K562 (cell line): ENCODE results near the gene PIK3CB. TPM values are rescaled to one million over a fixed set of nuclear protein-coding genes. Genes with fewer than 3 reads are reported as not detected.

Experiments
- ATAC-seq: fragments of 200-7000 bp; cut with Tn5 transposase; 3 replicates; pipeline ENCODE4 v1.9.1; 2020; ENCODE audit warnings: moderate library complexity
- BruUV-seq: library from RNA; stranded (reverse); fragments of 400-500 nt; replicated peaks from 2 replicates; lab custom pipeline; 2021; lab: Mats Ljungman, UMichigan
- CTCF ChIA-PET: fragments of 300-600 bp; formaldehyde crosslinking; extraction: SDS; loops from one replicate; lab custom pipeline; 2021; ENCODE audit warnings: low intra/inter-chr PET ratio; lab: Yijun Ruan, JAX
- POLR2A ChIA-PET: fragments of 300-600, 350-650 bp; sonication (Branson Sonifier 250); formaldehyde crosslinking; extraction: SDS; loops from one replicate; lab custom pipeline; 2021; ENCODE audit warnings: antibody characterized with exemption, inconsistent platforms; lab: Yijun Ruan, JAX
- DNase-seq, 4 experiments: peaks; one replicate each; pipeline versions ENCODE4 v3.0.0 to v3.0.0-alpha.2; 2011 to 2018; ENCODE audit warnings: low spot score in 3 of 4, mixed read lengths in 3 of 4; ENCODE audit errors: extremely low read depth in 1 of 4
- FAIRE-seq: peaks from 2 replicates; lab custom pipeline; 2011; peaks lifted over from hg19 to GRCh38; lab: Jason Lieb, UNC
- H2AFZ ChIP-seq: 2 replicates; pipeline ENCODE4 v1.6.0; 2011; ENCODE audit warnings: low read depth, low read length, control low read depth, inconsistent platforms
- H3K27ac ChIP-seq: fragments of 200-600 bp; 3 replicates; pipeline ENCODE4 v1.8.0; 2011; ENCODE audit warnings: low read depth, mild to moderate bottlenecking, control low read depth, inconsistent platforms, low read length, moderate library complexity, mixed read lengths; ENCODE audit errors: extremely low read depth
- H3K27me3 ChIP-seq, 2 experiments: fragments of 300-600 bp in 1 of 2; 2 replicates in 1 of 2; 3 replicates in 1 of 2; pipeline versions ENCODE4 v1.6.0 to v1.8.0; 2011; ENCODE audit warnings: inconsistent platforms in 2 of 2, low read length in 2 of 2, mild to moderate bottlenecking in 1 of 2, mixed read lengths in 1 of 2, moderate library complexity in 1 of 2; ENCODE audit not compliant: control insufficient read depth in 2 of 2, insufficient read depth in 2 of 2
- H3K36me3 ChIP-seq: fragments of 300-600 bp; 3 replicates; pipeline ENCODE4 v1.8.0; 2011; ENCODE audit warnings: mild to moderate bottlenecking, low read length, inconsistent platforms; ENCODE audit not compliant: control insufficient read depth, insufficient read depth
- H3K4me1 ChIP-seq, 2 experiments: fragments of 200-600 bp in 1 of 2; replicated peaks in 1 of 2; 2 replicates in 1 of 2; 3 replicates in 1 of 2; pipeline versions ENCODE4 v1.5.1 to v1.8.0; 2011; ENCODE audit warnings: inconsistent platforms in 2 of 2, low read length in 2 of 2, mild to moderate bottlenecking in 1 of 2, mixed read lengths in 1 of 2, moderate library complexity in 1 of 2; ENCODE audit not compliant: control insufficient read depth in 2 of 2, insufficient read depth in 2 of 2
- H3K4me2 ChIP-seq: 2 replicates; pipeline ENCODE4 v1.6.1; 2011; ENCODE audit warnings: low read length, control low read depth, inconsistent platforms, mixed read lengths; ENCODE audit not compliant: insufficient read depth
- H3K4me3 ChIP-seq: fragments of 200-600 bp; sonication (generic), shearing (Covaris generic); 2 replicates; pipeline ENCODE4 v1.5.1; 2016; ENCODE audit warnings: control low read depth, inconsistent platforms
- H3K79me2 ChIP-seq: fragments of 200-600 bp; 3 replicates; pipeline ENCODE4 v1.8.0; 2011; ENCODE audit warnings: low read length, inconsistent platforms; ENCODE audit not compliant: control insufficient read depth, insufficient read depth
- H3K9ac ChIP-seq, 2 experiments: 2 replicates each; pipeline versions ENCODE4 v1.6.0 to v1.6.1; 2011; ENCODE audit warnings: low read depth in 2 of 2, low read length in 2 of 2, control low read depth in 1 of 2, inconsistent platforms in 1 of 2, mild to moderate bottlenecking in 1 of 2, mixed read lengths in 1 of 2; ENCODE audit not compliant: insufficient read depth in 1 of 2
- H3K9me1 ChIP-seq: one replicate; pipeline ENCODE4 v1.6.0; 2011; ENCODE audit warnings: inconsistent platforms, mild to moderate bottlenecking, low read length, moderate library complexity; ENCODE audit not compliant: control insufficient read depth, insufficient read depth
- H3K9me3 ChIP-seq: replicated peaks from 2 replicates; pipeline ENCODE4 v1.5.1; 2011; ENCODE audit warnings: low read depth, low read length, inconsistent platforms; ENCODE audit not compliant: control insufficient read depth, insufficient read depth
- H4K20me1 ChIP-seq: replicated peaks from 2 replicates; pipeline ENCODE4 v1.6.1; 2011; ENCODE audit warnings: low read length, inconsistent platforms, mixed read lengths; ENCODE audit not compliant: control insufficient read depth, insufficient read depth
- CBX1 ChIP-seq: sonication (generic); IDR thresholded peaks from 2 replicates; pipeline ENCODE4 v1.6.1; 2016; ENCODE audit warnings: antibody characterized with exemption, low read depth, mild to moderate bottlenecking
- ETV1 ChIP-seq: fragments of 450-650 bp; conservative IDR thresholded peaks from 2 replicates; pipeline ENCODE4 v1.6.1; 2016; ENCODE audit warnings: missing genetic modification characterization, control low read depth, low read depth, missing compliant biosample characterization
- HNRNPK ChIP-seq: fragments of 200-400 bp; formaldehyde crosslinking; IDR thresholded peaks from one replicate; pipeline ENCODE4 v1.6.1; 2018; ENCODE audit warnings: mild to moderate bottlenecking, low read depth, low read length; ENCODE audit not compliant: poor library complexity, severe bottlenecking
- HNRNPUL1 ChIP-seq: fragments of 200-400 bp; formaldehyde crosslinking; IDR thresholded peaks from 2 replicates; pipeline ENCODE4 v1.6.1; 2017; ENCODE audit warnings: low read length
- NBN ChIP-seq: fragments of 450-650 bp; IDR thresholded peaks from 2 replicates; pipeline ENCODE4 v1.6.1; 2016; ENCODE audit warnings: low read depth, mild to moderate bottlenecking
- NR2C1 ChIP-seq, 2 experiments: fragments of 450-650 bp; IDR thresholded peaks; 2 replicates each; pipeline ENCODE4 v1.6.1; 2017; ENCODE audit warnings: mild to moderate bottlenecking in 2 of 2, antibody characterized with exemption in 1 of 2, inconsistent platforms in 1 of 2, missing compliant biosample characterization in 1 of 2, missing genetic modification characterization in 1 of 2
- RBM34 ChIP-seq: fragments of 200-400 bp; formaldehyde crosslinking; IDR thresholded peaks from 2 replicates; pipeline ENCODE4 v1.6.1; 2018; ENCODE audit warnings: low read length, borderline replicate concordance; ENCODE audit not compliant: insufficient read depth
- SMAD3 ChIP-seq: fragments of 450-650 bp; formaldehyde crosslinking; conservative IDR thresholded peaks from 2 replicates; pipeline ENCODE4 v1.4.0; 2020; ENCODE audit warnings: mild to moderate bottlenecking
- TCF3 ChIP-seq: sonication (generic); formaldehyde crosslinking; IDR thresholded peaks from 2 replicates; pipeline ENCODE4 v1.4.0; 2020; ENCODE audit warnings: mild to moderate bottlenecking, missing genetic modification reagents
- ZNF584 ChIP-seq: fragments of 200-800 bp; sonication (Bioruptor generic); IDR thresholded peaks from 2 replicates; pipeline ENCODE4 v1.6.1; 2016; ENCODE audit warnings: low read depth, mild to moderate bottlenecking, missing genetic modification characterization, missing compliant biosample characterization
- WGBS: fragments of 100-300 bp; shearing (Covaris generic); methylation state at CpG from one replicate; pipeline ENCODE4 v1.1.6; 2016; ENCODE audit warnings: low coverage, mixed read lengths; ENCODE audit not compliant: insufficient coverage; ENCODE audit errors: missing lambda C conversion rate; 5-methylcytosine and 5-hydroxymethylcytosine counted together
- in situ Hi-C: fragments of 300-500 bp; cut with MboI; formaldehyde crosslinking; loops from 4 replicates; pipeline ENCODE4 v1.15.0; 2018; ENCODE audit warnings: inconsistent platforms, mixed read lengths
- intact Hi-C: fragments of 100-400 bp; cut with micrococcal nuclease; formaldehyde crosslinking; loops from 2 replicates; pipeline ENCODE4 v1.14.2; 2022
- polyA plus RNA-seq, 8 experiments: library from polyadenylated mRNA; depleted of rRNA in 4 of 8; stranded (reverse) in 5 of 8; unstranded in 3 of 8; fragments of >200 nt; fragmentation: Nextera tagmentation in 2 of 8; fragmentation: Illumina TruSeq in 1 of 8; extraction: Ambion mirVana in 2 of 8; extraction: Trizol in 1 of 8; gene quantifications; 2 replicates each; pipeline versions ENCODE4 v1.2.1 to v1.2.3, GENCODE V29; 2011 to 2014; ENCODE audit warnings: inconsistent platforms in 1 of 8, missing spikeins in 1 of 8
- total RNA-seq, 7 experiments: library from RNA; depleted of rRNA in 6 of 7; stranded (reverse); fragments of >200 nt in 6 of 7; fragmentation: Illumina TruSeq in 2 of 7; extraction: Trizol in 2 of 7; gene quantifications; 2 replicates each; pipeline versions ENCODE4 v1.2.1 to v1.2.3, GENCODE V29; 2011 to 2021; ENCODE audit warnings: low replicate concordance in 1 of 7
- TF ChIP-seq, protein P1 (sequence below): fragments of 250-450 bp; sonication (Bioruptor Pico); IDR thresholded peaks from 2 replicates; pipeline ENCODE4 v1.8.0; 2022; ENCODE audit warnings: inconsistent platforms, mild to moderate bottlenecking, moderate library complexity, borderline replicate concordance
- TF ChIP-seq, protein P2 (sequence below): fragments of 450-650 bp; IDR thresholded peaks from 2 replicates; pipeline ENCODE4 v1.6.1; 2017; ENCODE audit warnings: antibody characterized with exemption, mild to moderate bottlenecking
- TF ChIP-seq, protein P3 (sequence below), 2 experiments: fragments of 200-800 bp in 1 of 2; sonication (Bioruptor generic) in 1 of 2; sonication (generic) in 1 of 2; formaldehyde crosslinking in 1 of 2; IDR thresholded peaks in 1 of 2; conservative IDR thresholded peaks in 1 of 2; 2 replicates each; pipeline versions ENCODE4 v1.5.0 to v1.6.1; 2016 to 2020; ENCODE audit warnings: missing compliant biosample characterization in 1 of 2, missing genetic modification characterization in 1 of 2, missing genetic modification reagents in 1 of 2

Gene PIK3CB
- total and polyA plus RNA-seq, 9 of the 15 experiments (the other 6 are each of a cell fraction or from before 2014, with no cell fraction given), result 15.3 to 62.6 (median 28.3) TPM

DNA sequence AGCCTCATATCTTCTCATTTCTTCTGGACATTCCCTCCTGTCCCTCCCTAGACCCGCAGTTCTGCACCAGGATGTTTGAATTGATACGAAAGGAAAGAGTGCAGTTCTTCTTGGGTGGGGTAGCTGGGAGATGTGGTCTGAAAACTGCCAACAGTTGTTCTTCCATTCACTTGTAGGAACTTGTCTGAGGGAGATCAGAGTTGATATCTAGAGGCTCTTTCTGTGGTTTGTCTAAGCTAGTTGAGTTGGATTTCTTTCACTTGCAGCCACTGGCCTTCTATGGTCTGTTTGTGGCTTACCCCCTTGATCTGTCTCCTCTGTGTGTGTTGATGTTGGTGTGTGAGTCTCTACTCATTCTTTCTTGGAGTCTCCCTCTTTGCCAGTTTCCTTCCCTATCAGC lies 42.5 kb upstream of the PIK3CB start:
- peak overlapping the region; percentile 98 for H3K27ac ChIP-seq
- peaks cover 5 to 29% of the 10 kb centered on the region in 2 experiments; a peak in 3 of 5 replicates for H3K4me1 ChIP-seq
- H3K4me3 ChIP-seq, result no peak overlapping the region
- DNase-seq (peak in 3 of 4 experiments; percentile 33 to 52 (median 37)), FAIRE-seq (no peak), ATAC-seq (peak; percentile 8)
- H2AFZ ChIP-seq, result peak overlapping the region; percentile 69
- H3K9me3 ChIP-seq, result peaks cover 9% of the 10 kb centered on the region; the same call in 1 of the 2 replicates
- no peaks in the 10 kb centered on the region for H3K79me2 ChIP-seq
- ChIA-PET CTCF (no interaction called here), POLR2A (interaction anchor here (0.8 to 1.5 kb wide), 3 partner anchors 12 to 44 kb away, joined by 3 to 4 read pairs (median 3); no protein-coding TSS in a partner anchor)
- in situ Hi-C loops, result no loop called here
- no peaks in the 10 kb centered on the region for H3K27me3 ChIP-seq
- H4K20me1 ChIP-seq, result no peaks in the 10 kb centered on the region
- intact Hi-C loops, result no loop called here
- no TSS peak for BruUV-seq
- H3K9ac ChIP-seq, result peak overlapping the region in 1 of 2 experiments; percentile 84; a peak in 2 of 4 replicates
- 32% methylated on average over 2 of the region's 2 CpGs for WGBS
- no peaks in the 10 kb centered on the region for H3K36me3 ChIP-seq
- no peaks in the 10 kb centered on the region for H3K9me1 ChIP-seq
- H3K4me2 ChIP-seq, result peak overlapping the region; percentile 52
- TF ChIP-seq SMAD3 (CRISPR knock-in tag) (0 out of 2 replicates have a peak, but pooled peaks have one; percentile 3), HNRNPUL1 (no peak), NR2C1 (IDR thresholded peaks at IDR 0.05) (no peak), NR2C1 (tag; IDR thresholded peaks at IDR 0.05) (peak; percentile 20; the same call in 1 of the 2 replicates), ZNF584 (no peak), CBX1 (no peak), ETV1 (tag) (no peak), HNRNPK (no peak), NBN (no peak), RBM34 (no peak), TCF3 (CRISPR knock-in tag) (peak; percentile 57)
- TF ChIP-seq, protein P1, sequence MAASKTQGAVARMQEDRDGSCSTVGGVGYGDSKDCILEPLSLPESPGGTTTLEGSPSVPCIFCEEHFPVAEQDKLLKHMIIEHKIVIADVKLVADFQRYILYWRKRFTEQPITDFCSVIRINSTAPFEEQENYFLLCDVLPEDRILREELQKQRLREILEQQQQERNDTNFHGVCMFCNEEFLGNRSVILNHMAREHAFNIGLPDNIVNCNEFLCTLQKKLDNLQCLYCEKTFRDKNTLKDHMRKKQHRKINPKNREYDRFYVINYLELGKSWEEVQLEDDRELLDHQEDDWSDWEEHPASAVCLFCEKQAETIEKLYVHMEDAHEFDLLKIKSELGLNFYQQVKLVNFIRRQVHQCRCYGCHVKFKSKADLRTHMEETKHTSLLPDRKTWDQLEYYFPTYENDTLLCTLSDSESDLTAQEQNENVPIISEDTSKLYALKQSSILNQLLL (CRISPR knock-in tag), result no peak
- TF ChIP-seq, protein P2, sequence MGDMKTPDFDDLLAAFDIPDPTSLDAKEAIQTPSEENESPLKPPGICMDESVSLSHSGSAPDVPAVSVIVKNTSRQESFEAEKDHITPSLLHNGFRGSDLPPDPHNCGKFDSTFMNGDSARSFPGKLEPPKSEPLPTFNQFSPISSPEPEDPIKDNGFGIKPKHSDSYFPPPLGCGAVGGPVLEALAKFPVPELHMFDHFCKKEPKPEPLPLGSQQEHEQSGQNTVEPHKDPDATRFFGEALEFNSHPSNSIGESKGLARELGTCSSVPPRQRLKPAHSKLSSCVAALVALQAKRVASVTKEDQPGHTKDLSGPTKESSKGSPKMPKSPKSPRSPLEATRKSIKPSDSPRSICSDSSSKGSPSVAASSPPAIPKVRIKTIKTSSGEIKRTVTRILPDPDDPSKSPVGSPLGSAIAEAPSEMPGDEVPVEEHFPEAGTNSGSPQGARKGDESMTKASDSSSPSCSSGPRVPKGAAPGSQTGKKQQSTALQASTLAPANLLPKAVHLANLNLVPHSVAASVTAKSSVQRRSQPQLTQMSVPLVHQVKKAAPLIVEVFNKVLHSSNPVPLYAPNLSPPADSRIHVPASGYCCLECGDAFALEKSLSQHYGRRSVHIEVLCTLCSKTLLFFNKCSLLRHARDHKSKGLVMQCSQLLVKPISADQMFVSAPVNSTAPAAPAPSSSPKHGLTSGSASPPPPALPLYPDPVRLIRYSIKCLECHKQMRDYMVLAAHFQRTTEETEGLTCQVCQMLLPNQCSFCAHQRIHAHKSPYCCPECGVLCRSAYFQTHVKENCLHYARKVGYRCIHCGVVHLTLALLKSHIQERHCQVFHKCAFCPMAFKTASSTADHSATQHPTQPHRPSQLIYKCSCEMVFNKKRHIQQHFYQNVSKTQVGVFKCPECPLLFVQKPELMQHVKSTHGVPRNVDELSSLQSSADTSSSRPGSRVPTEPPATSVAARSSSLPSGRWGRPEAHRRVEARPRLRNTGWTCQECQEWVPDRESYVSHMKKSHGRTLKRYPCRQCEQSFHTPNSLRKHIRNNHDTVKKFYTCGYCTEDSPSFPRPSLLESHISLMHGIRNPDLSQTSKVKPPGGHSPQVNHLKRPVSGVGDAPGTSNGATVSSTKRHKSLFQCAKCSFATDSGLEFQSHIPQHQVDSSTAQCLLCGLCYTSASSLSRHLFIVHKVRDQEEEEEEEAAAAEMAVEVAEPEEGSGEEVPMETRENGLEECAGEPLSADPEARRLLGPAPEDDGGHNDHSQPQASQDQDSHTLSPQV, result peak; percentile 55; the same call in 1 of the 2 replicates
- TF ChIP-seq, protein P3, sequence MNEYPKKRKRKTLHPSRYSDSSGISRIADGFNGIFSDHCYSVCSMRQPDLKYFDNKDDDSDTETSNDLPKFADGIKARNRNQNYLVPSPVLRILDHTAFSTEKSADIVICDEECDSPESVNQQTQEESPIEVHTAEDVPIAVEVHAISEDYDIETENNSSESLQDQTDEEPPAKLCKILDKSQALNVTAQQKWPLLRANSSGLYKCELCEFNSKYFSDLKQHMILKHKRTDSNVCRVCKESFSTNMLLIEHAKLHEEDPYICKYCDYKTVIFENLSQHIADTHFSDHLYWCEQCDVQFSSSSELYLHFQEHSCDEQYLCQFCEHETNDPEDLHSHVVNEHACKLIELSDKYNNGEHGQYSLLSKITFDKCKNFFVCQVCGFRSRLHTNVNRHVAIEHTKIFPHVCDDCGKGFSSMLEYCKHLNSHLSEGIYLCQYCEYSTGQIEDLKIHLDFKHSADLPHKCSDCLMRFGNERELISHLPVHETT (CRISPR knock-in tag; conservative IDR thresholded peaks at IDR 0.05 in 1 of 2, IDR thresholded peaks at IDR 0.05 in 1 of 2), result no peak; a peak in 1 of 4 replicates
